HepG2 (cell line): ENCODE results near the gene RPL38. TPM values are rescaled to one million over a fixed set of nuclear protein-coding genes. Genes with fewer than 3 reads are reported as not detected.

Experiments used
- AGO2 ChIP-seq: fragments of 200-400 bp; formaldehyde crosslinking; optimal IDR thresholded peaks from 2 replicates; pipeline ENCODE3; 2017; ENCODE audit warnings: mild to moderate bottlenecking, low read depth, low read length, moderate library complexity
- DPF2 ChIP-seq: sonication (generic); formaldehyde crosslinking; IDR thresholded peaks from 2 replicates; pipeline ENCODE4 v1.4.0; 2020; ENCODE audit warnings: mild to moderate bottlenecking, low read depth, missing genetic modification reagents, borderline replicate concordance
- GLI4 ChIP-seq: sonication (generic); formaldehyde crosslinking; IDR thresholded peaks from 2 replicates; pipeline ENCODE4 v1.5.1; 2020; ENCODE audit warnings: missing genetic modification reagents, mild to moderate bottlenecking, moderate library complexity, borderline replicate concordance
- MTA1 ChIP-seq: sonication (generic); formaldehyde crosslinking; IDR thresholded peaks from 2 replicates; pipeline ENCODE4 v1.4.0; 2020; ENCODE audit warnings: missing genetic modification reagents, mild to moderate bottlenecking, borderline replicate concordance
- SP1 ChIP-seq, 2 experiments: fragments of 450-650 bp in 1 of 2; sonication (generic) in 1 of 2; formaldehyde crosslinking in 1 of 2; IDR thresholded peaks; 2 replicates each; pipeline versions ENCODE4 v1.4.0 to v1.6.1; 2016 to 2020; ENCODE audit warnings: missing genetic modification reagents in 1 of 2
- ZBTB20 ChIP-seq: sonication (generic); formaldehyde crosslinking; IDR thresholded peaks from 2 replicates; pipeline ENCODE4 v1.8.1; 2023; ENCODE audit warnings: missing genetic modification reagents, low read depth, mild to moderate bottlenecking, borderline replicate concordance
- ZFP1 ChIP-seq: IDR thresholded peaks from 2 replicates; pipeline ENCODE4 v1.6.1; 2016
- ZNF484 ChIP-seq: sonication (generic); formaldehyde crosslinking; IDR thresholded peaks from 2 replicates; pipeline ENCODE4 v1.5.1; 2020; ENCODE audit warnings: mild to moderate bottlenecking, low read depth, missing genetic modification reagents, borderline replicate concordance
- ZNF703 ChIP-seq: sonication (generic); formaldehyde crosslinking; IDR thresholded peaks from 2 replicates; pipeline ENCODE4 v1.5.1; 2020; ENCODE audit warnings: missing genetic modification reagents, mild to moderate bottlenecking, moderate library complexity, borderline replicate concordance
- polyA plus RNA-seq, 8 experiments: library from polyadenylated mRNA; depleted of rRNA in 3 of 8; stranded (reverse) in 7 of 8; unstranded in 1 of 8; fragments of >200 nt; fragmentation: Illumina TruSeq in 4 of 8; extraction: Trizol in 4 of 8; gene quantifications; 2 replicates each; pipeline versions ENCODE4 v1.2.1 to v1.2.3, GENCODE V29; 2011 to 2016; ENCODE audit warnings: low read depth in 4 of 8, missing spikeins in 1 of 8, mixed read lengths in 1 of 8; ENCODE audit not compliant: insufficient read depth in 1 of 8
- total RNA-seq, 5 experiments: library from RNA; depleted of rRNA; stranded (reverse); fragments of >200 nt; fragmentation: Illumina TruSeq; extraction: Trizol; gene quantifications; 2 replicates each; pipeline ENCODE4 v1.2.3, GENCODE V29; 2016; ENCODE audit warnings: low read depth in 1 of 5
- TF ChIP-seq, protein P1 (sequence below): sonication (generic); formaldehyde crosslinking; IDR thresholded peaks from 2 replicates; pipeline ENCODE4 v1.5.1; 2020; ENCODE audit warnings: mild to moderate bottlenecking, missing genetic modification reagents, moderate library complexity
- TF ChIP-seq, protein P2 (sequence below): sonication (generic); formaldehyde crosslinking; IDR thresholded peaks from 2 replicates; pipeline ENCODE4 v1.4.0; 2020; ENCODE audit warnings: mild to moderate bottlenecking, missing genetic modification reagents, borderline replicate concordance

Gene RPL38
- total and polyA plus RNA-seq, 2 of the 13 experiments (the other 11 are each of a cell fraction or from before 2014, with no cell fraction given) = 2,370 to 2,372 TPM

DNA sequence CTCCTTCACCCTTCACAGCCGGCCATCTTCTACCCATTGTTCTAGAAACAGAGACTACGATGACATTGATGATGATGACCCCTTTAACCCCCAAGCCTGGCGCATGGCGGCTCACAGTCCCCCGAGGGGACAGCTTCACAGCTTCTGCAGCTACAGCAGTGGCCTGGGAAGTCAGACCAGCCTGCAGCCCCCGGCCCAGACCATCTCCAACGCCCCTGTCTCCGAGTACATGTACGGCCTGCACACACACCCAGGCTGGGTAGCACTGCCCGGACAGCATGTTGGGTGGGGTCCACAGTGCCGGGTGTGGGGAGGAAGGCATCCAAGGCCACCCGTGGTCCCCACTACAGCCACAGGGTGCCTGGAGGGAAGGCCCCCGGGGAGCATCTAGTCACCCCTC lies 49.6 kb downstream of the RPL38 start (continued):
- TF ChIP-seq, protein P1, sequence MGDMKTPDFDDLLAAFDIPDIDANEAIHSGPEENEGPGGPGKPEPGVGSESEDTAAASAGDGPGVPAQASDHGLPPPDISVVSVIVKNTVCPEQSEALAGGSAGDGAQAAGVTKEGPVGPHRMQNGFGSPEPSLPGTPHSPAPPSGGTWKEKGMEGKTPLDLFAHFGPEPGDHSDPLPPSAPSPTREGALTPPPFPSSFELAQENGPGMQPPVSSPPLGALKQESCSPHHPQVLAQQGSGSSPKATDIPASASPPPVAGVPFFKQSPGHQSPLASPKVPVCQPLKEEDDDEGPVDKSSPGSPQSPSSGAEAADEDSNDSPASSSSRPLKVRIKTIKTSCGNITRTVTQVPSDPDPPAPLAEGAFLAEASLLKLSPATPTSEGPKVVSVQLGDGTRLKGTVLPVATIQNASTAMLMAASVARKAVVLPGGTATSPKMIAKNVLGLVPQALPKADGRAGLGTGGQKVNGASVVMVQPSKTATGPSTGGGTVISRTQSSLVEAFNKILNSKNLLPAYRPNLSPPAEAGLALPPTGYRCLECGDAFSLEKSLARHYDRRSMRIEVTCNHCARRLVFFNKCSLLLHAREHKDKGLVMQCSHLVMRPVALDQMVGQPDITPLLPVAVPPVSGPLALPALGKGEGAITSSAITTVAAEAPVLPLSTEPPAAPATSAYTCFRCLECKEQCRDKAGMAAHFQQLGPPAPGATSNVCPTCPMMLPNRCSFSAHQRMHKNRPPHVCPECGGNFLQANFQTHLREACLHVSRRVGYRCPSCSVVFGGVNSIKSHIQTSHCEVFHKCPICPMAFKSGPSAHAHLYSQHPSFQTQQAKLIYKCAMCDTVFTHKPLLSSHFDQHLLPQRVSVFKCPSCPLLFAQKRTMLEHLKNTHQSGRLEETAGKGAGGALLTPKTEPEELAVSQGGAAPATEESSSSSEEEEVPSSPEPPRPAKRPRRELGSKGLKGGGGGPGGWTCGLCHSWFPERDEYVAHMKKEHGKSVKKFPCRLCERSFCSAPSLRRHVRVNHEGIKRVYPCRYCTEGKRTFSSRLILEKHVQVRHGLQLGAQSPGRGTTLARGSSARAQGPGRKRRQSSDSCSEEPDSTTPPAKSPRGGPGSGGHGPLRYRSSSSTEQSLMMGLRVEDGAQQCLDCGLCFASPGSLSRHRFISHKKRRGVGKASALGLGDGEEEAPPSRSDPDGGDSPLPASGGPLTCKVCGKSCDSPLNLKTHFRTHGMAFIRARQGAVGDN (CRISPR knock-in tag) = no peak
- TF ChIP-seq GLI4 (CRISPR knock-in tag) = no peak
- no peak for TF ChIP-seq ZNF703 (CRISPR knock-in tag)
- no peak for TF ChIP-seq AGO2
- no peak for TF ChIP-seq SP1 (IDR thresholded peaks at IDR 0.05)
- TF ChIP-seq SP1 (CRISPR knock-in tag; IDR thresholded peaks at IDR 0.05) = no peak
- TF ChIP-seq, protein P2, sequence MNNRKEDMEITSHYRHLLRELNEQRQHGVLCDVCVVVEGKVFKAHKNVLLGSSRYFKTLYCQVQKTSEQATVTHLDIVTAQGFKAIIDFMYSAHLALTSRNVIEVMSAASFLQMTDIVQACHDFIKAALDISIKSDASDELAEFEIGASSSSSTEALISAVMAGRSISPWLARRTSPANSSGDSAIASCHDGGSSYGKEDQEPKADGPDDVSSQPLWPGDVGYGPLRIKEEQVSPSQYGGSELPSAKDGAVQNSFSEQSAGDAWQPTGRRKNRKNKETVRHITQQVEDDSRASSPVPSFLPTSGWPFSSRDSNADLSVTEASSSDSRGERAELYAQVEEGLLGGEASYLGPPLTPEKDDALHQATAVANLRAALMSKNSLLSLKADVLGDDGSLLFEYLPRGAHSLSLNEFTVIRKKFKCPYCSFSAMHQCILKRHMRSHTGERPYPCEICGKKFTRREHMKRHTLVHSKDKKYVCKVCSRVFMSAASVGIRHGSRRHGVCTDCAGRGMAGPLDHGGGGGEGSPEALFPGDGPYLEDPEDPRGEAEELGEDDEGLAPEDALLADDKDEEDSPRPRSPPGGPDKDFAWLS (CRISPR knock-in tag) = no peak
- TF ChIP-seq ZNF484 (CRISPR knock-in tag) = no peak
- no peak for TF ChIP-seq DPF2 (CRISPR knock-in tag)
- TF ChIP-seq MTA1 = no peak
- no peak for TF ChIP-seq ZBTB20 (CRISPR knock-in tag)
- no peak for TF ChIP-seq ZFP1
